Hepatocyte (in vitro differentiated cells): Measurements from ENCODE around the gene ENAH.

Source experiments
- EZH2phosphoT487 ChIP-seq: fragments of 200-600 bp; sonication (generic); IDR thresholded peaks from one replicate; pipeline ENCODE4 v1.6.1; 2018; ENCODE audit warnings: antibody characterized with exemption, mild to moderate bottlenecking, low read depth, moderate library complexity; ENCODE audit not compliant: unreplicated experiment, severe bottlenecking
- TF ChIP-seq, protein P1 (sequence below): fragments of 200-600 bp; sonication (generic); IDR thresholded peaks from 2 replicates; pipeline ENCODE4 v1.5.1; 2016; ENCODE audit warnings: antibody characterized with exemption, mild to moderate bottlenecking; ENCODE audit not compliant: poor library complexity

DNA sequence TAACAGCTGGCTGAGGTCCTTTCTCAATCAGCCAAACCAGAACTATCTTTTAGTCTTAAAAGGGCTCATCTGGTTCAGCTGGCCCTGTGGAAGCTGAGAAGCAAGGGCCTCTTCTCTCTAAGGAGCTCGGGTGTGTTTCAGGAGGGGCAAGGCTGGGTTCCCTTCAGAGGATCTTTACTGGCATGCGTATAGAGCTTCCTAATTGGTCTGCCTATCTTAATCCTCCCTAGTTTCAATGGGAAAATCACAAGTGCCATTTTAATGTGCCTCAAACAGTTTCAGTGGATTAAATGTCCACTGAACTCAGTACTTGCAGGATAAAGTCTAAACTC is 143.6 kb downstream of the ENAH start:
- no peak for TF ChIP-seq EZH2phosphoT487
- TF ChIP-seq, protein P1, sequence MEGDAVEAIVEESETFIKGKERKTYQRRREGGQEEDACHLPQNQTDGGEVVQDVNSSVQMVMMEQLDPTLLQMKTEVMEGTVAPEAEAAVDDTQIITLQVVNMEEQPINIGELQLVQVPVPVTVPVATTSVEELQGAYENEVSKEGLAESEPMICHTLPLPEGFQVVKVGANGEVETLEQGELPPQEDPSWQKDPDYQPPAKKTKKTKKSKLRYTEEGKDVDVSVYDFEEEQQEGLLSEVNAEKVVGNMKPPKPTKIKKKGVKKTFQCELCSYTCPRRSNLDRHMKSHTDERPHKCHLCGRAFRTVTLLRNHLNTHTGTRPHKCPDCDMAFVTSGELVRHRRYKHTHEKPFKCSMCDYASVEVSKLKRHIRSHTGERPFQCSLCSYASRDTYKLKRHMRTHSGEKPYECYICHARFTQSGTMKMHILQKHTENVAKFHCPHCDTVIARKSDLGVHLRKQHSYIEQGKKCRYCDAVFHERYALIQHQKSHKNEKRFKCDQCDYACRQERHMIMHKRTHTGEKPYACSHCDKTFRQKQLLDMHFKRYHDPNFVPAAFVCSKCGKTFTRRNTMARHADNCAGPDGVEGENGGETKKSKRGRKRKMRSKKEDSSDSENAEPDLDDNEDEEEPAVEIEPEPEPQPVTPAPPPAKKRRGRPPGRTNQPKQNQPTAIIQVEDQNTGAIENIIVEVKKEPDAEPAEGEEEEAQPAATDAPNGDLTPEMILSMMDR = no peak
